ENCODE data around the gene OVAAL. TPM values are rescaled to one million over a fixed set of nuclear protein-coding genes. Genes with fewer than 3 reads are reported as not detected.

Gene OVAAL
- total and polyA plus RNA-seq, 10 of the 15 experiments (the other 5 are each of a cell fraction or from before 2014, with no cell fraction given) = 0.04 to 0.33 (median 0.06) TPM; not detected in 7

- no peaks in the 10 kb centered on the region; a peak in 1 of 4 replicates for H3K27me3 ChIP-seq (replicated peaks in 1 of 2; ENCODE audit: control insufficient read depth in 2 of 2, insufficient read depth in 2 of 2, low read length in 1 of 2)
- H3K4me3 ChIP-seq = no peak overlapping the region
- POLR2A ChIA-PET = interaction anchor here (0.6 kb wide), 1 partner anchor 17 kb away, joined by 6 read pairs; no protein-coding TSS in a partner anchor
- H3K4me1 ChIP-seq (ENCODE audit: control insufficient read depth, insufficient read depth, low read length) = no peaks in the 10 kb centered on the region
- SMC1A ChIA-PET (ENCODE audit: uncharacterized antibody, unreplicated experiment) = interaction anchor here (1.1 kb wide), 1 partner anchor 79 kb away, joined by 3 read pairs; no protein-coding TSS in a partner anchor
- CTCF ChIA-PET = interaction anchor here (1.5 kb wide), 1 partner anchor 75 kb away, joined by 6 read pairs; no protein-coding TSS in a partner anchor
- intact Hi-C loops (cut with micrococcal nuclease; ENCODE audit: unreplicated experiment) = no loop called here
- in situ Hi-C loops (cut with MboI) = no loop called here
- no peak overlapping the region for H3K9ac ChIP-seq (ENCODE audit: control insufficient read depth, insufficient read depth, low read length)
- TF ChIP-seq SUPT20H (IDR thresholded peaks at IDR 0.05; ENCODE audit: borderline replicate concordance, control insufficient read depth, low read depth, low read length) = no peak
- TF ChIP-seq TAF1 (IDR thresholded peaks at IDR 0.05; ENCODE audit: borderline replicate concordance, low read depth, low read length) = no peak
- no peak for TF ChIP-seq KDM1A (IDR thresholded peaks at IDR 0.05; ENCODE audit: borderline replicate concordance)
- TF ChIP-seq RBBP5 (conservative IDR thresholded peaks at IDR 0.05) = no peak
- no peak for TF ChIP-seq NR2C2 (IDR thresholded peaks at IDR 0.05; ENCODE audit: borderline replicate concordance, control insufficient read depth, insufficient read length, low read depth)
- TF ChIP-seq TARDBP (IDR thresholded peaks at IDR 0.05; ENCODE audit: borderline replicate concordance) = no peak
- no peak for TF ChIP-seq MTA2 (IDR thresholded peaks at IDR 0.05; ENCODE audit: low read depth)
- TF ChIP-seq SREBF2 (IDR thresholded peaks at IDR 0.05; ENCODE audit: low read length) = no peak
- no peak for TF ChIP-seq REST (IDR thresholded peaks at IDR 0.05; ENCODE audit: low read depth, low read length)
- TF ChIP-seq MTA3 (IDR thresholded peaks at IDR 0.05; ENCODE audit: borderline replicate concordance, low read length) = no peak
- TF ChIP-seq GATAD2B (conservative IDR thresholded peaks at IDR 0.05; ENCODE audit: low read depth) = no peak
- TF ChIP-seq YBX1 (IDR thresholded peaks at IDR 0.05) = no peak
- TF ChIP-seq SMAD1 (IDR thresholded peaks at IDR 0.05; ENCODE audit: low read depth, partially characterized antibody) = no peak
- no peak for TF ChIP-seq NFXL1 (IDR thresholded peaks at IDR 0.05; ENCODE audit: borderline replicate concordance)
- no peak for TF ChIP-seq SMC3 (IDR thresholded peaks at IDR 0.05; ENCODE audit: borderline replicate concordance, low read length)
- TF ChIP-seq ZBTB11 (CRISPR knock-in tag; IDR thresholded peaks at IDR 0.05) = no peak
- H3K27ac ChIP-seq (ENCODE audit: control insufficient read depth, insufficient read depth) = no peak overlapping the region
- ATAC-seq = no peak
- no peaks in the 10 kb centered on the region for H3K9me3 ChIP-seq (replicated peaks; ENCODE audit: control insufficient read depth, insufficient read depth, low read length)
- 4% methylated on average over 2 of the region's 2 CpGs for WGBS (ENCODE audit: insufficient coverage, insufficient replicate concordance, low lambda C conversion rate, missing lambda C conversion rate)
- DNase-seq (ENCODE audit: low read depth, low spot score) = no peak
- H3K36me3 ChIP-seq (ENCODE audit: control insufficient read depth in 2 of 2, insufficient read depth in 2 of 2, low read length in 1 of 2) = no peaks in the 10 kb centered on the region
- RAD21 ChIA-PET (ENCODE audit: unreplicated experiment) = no interaction called here
- H4K20me1 ChIP-seq (ENCODE audit: control insufficient read depth, insufficient read depth) = no peaks in the 10 kb centered on the region
- no peak overlapping the region for H3K4me2 ChIP-seq (ENCODE audit: control insufficient read depth, insufficient read depth)
- BruUV-seq (replicated peaks) = no TSS peak
- H2AFZ ChIP-seq (ENCODE audit: control insufficient read depth, low read depth, low read length) = no peak overlapping the region
- FAIRE-seq = no peak
- no peaks in the 10 kb centered on the region for H3K79me2 ChIP-seq (ENCODE audit: control insufficient read depth, insufficient read depth, low read length)
Observed at GRCh38 chr1:180590889-180591288, 32.1 kb downstream of the OVAAL start.
